Upper lobe of left lung (tissue), 4 donors: ENCODE results near the gene OR2AK2.

Source experiments
- CTCF ChIP-seq, 6 experiments: fragments of 450-650 bp in 4 of 6; fragments of 200-600 bp in 2 of 6; sonication (generic) in 2 of 6; IDR thresholded peaks; one replicate each; pipeline ENCODE4 v1.5.1; 2016 to 2019; ENCODE audit warnings: antibody characterized with exemption in 6 of 6
- EP300 ChIP-seq, 4 donors: sonication (generic); formaldehyde crosslinking; IDR thresholded peaks; one replicate each; pipeline ENCODE4 v1.5.1; 2017; ENCODE audit warnings: antibody characterized with exemption in 4 of 4, control low read depth in 2 of 4
- POLR2A ChIP-seq, 4 donors: fragments of 450-650 bp; IDR thresholded peaks; one replicate each; pipeline ENCODE4 v1.5.1; 2016 to 2017; ENCODE audit warnings: antibody characterized with exemption in 4 of 4, mild to moderate bottlenecking in 2 of 4
- POLR2AphosphoS5 ChIP-seq, 2 donors: sonication (generic); formaldehyde crosslinking; IDR thresholded peaks; one replicate each; pipeline ENCODE4 v1.5.1; 2017; ENCODE audit warnings: antibody characterized with exemption in 2 of 2

GRCh38 chr1:247953408-247953807, 11.6 kb upstream of the OR2AK2 start:
- TF ChIP-seq CTCF (IDR thresholded peaks at IDR 0.05) (no peak), EP300 (IDR thresholded peaks at IDR 0.05) (no peak), POLR2A (IDR thresholded peaks at IDR 0.05) (no peak), POLR2AphosphoS5 (IDR thresholded peaks at IDR 0.05) (no peak)
